Stimulated activated CD4-positive, alpha-beta T cell treated with anti-CD3 and anti-CD28 coated beads, Interleukin-4, amount 100 ng/mL, for 24 hours (primary cell): ENCODE results near the gene ARL6IP4.
A peak's percentile ranks its signal among the peaks of the same experiment; 100 is the strongest.
"Not testable (repeated sequence)": the region's sequence is repeated elsewhere in the genome, so short reads cannot be mapped to it uniquely, and the experiment has no call there.

Source experiments
- DNase-seq: peaks from one replicate; pipeline ENCODE4 v3.0.0-alpha.2; 2020

Gene ARL6IP4

GRCh38 chr12:123013185-123014095, 33.0 kb downstream of the ARL6IP4 start:
- DNase-seq: no peak

GRCh38 chr12:123014473-123014872, 34.0 kb downstream of the ARL6IP4 start:
- not testable (repeated sequence) for DNase-seq

GRCh38 chr12:123017753-123018152, 37.3 kb downstream of the ARL6IP4 start:
- no peak for DNase-seq

GRCh38 chr12:123019841-123020138, 39.3 kb downstream of the ARL6IP4 start:
- DNase-seq: no peak

- DNase-seq: no peak
Measured at GRCh38 chr12:123021688-123022604, 41.5 kb downstream of the ARL6IP4 start.

- DNase-seq: no peak
Measured at GRCh38 chr12:123022846-123023245, 42.4 kb downstream of the ARL6IP4 start.

- DNase-seq: peak; percentile 36
Measured at GRCh38 chr12:123024819-123025391, 44.4 kb downstream of the ARL6IP4 start.

GRCh38 chr12:123026094-123026853, 45.8 kb downstream of the ARL6IP4 start:
- DNase-seq: no peak

- DNase-seq: no peak
Measured at GRCh38 chr12:123027726-123028445, 47.4 kb downstream of the ARL6IP4 start.

GRCh38 chr12:123028475-123028874, 48.0 kb downstream of the ARL6IP4 start:
- no peak for DNase-seq

GRCh38 chr12:123029550-123029949, 49.1 kb downstream of the ARL6IP4 start:
- no peak for DNase-seq

- no peak for DNase-seq
Measured at GRCh38 chr12:123030686-123031085, 50.2 kb downstream of the ARL6IP4 start.

- no peak for DNase-seq
Measured at GRCh38 chr12:123031171-123031845, 50.8 kb downstream of the ARL6IP4 start.
